ENCODE results near the gene PRICKLE1. TPM values are rescaled to one million over a fixed set of nuclear protein-coding genes. Genes with fewer than 3 reads are reported as not detected.

PRICKLE1 gene
- total and polyA plus RNA-seq, 2 of the 4 experiments (the other 2 are of a cell fraction), result 21.3 to 21.7 TPM

GRCh38 chr12:42485823-42486222, 103.7 kb downstream of the PRICKLE1 start:
- Histone ChIP-seq H2BK20ac (ENCODE audit: low read depth, low read length) (no peak overlapping the region), H2BK5ac (ENCODE audit: low read depth, low read length, poor library complexity, severe bottlenecking) (no peak overlapping the region), H2BK15ac (ENCODE audit: low read depth, low read length) (no peak overlapping the region), H3K27ac (ENCODE audit: insufficient read depth, low read length) (no peak overlapping the region), H3K9me3 (ENCODE audit: control insufficient read depth, insufficient read depth, low read length) (no peaks in the 10 kb centered on the region), H3K18ac (ENCODE audit: low read depth, low read length) (no peak overlapping the region), H2AFZ (replicated peaks; ENCODE audit: low read length, poor library complexity) (no peak overlapping the region), H4K8ac (ENCODE audit: low read depth in 2 of 2, low read length in 2 of 2) (no peak overlapping the region), H4K91ac (ENCODE audit: insufficient read depth, low read depth, low read length) (no peak overlapping the region), H3K4me3 (ENCODE audit: insufficient read depth, low read depth, low read length) (no peak overlapping the region), H3K9me1 (ENCODE audit: insufficient read depth, low read length) (no peaks in the 10 kb centered on the region), H3K79me1 (ENCODE audit: low read depth in 1 of 2, low read length in 2 of 2) (peaks cover 7 to 24% of the 10 kb centered on the region in 2 experiments; a peak in 2 of 4 replicates), H3K4ac (ENCODE audit: low read depth, low read length) (no peak overlapping the region), H3K36me3 (ENCODE audit: control insufficient read depth, insufficient read depth, low read length) (no peaks in the 10 kb centered on the region), H2AK5ac (ENCODE audit: low read depth, low read length) (no peak overlapping the region), H2BK120ac (ENCODE audit: low read depth, low read length) (no peak overlapping the region), H3K9ac (ENCODE audit: low read depth, low read length) (no peak overlapping the region), H3K27me3 (ENCODE audit: control insufficient read depth, insufficient read depth, low read length) (no peaks in the 10 kb centered on the region), H3K4me2 (ENCODE audit: low read depth, low read length) (no peak overlapping the region), H4K20me1 (ENCODE audit: insufficient read depth, low read length) (no peaks in the 10 kb centered on the region), H3K14ac (replicated peaks; ENCODE audit: low read depth, low read length) (no peak overlapping the region), H3K4me1 (ENCODE audit: control insufficient read depth, insufficient read depth, low read length) (peaks cover 2% of the 10 kb centered on the region; the same call in 1 of the 2 replicates), H2AK9ac (replicated peaks; ENCODE audit: low read depth, low read length, poor library complexity) (no peak overlapping the region), H3K23ac (ENCODE audit: low read depth, low read length) (no peak overlapping the region), H3K56ac (ENCODE audit: extremely low read depth, insufficient read depth, low read length) (no peak overlapping the region), H4K5ac (ENCODE audit: low read depth, low read length) (no peak overlapping the region)
- dilution Hi-C loops (cut with HindIII; ENCODE audit: low sequenced_read_pairs, unreplicated experiment) (no loop called here), in situ Hi-C loops (cut with MboI; ENCODE audit: low sequenced_read_pairs) (loop anchor here (5.0 kb wide), 1 partner anchor 791 kb away; no protein-coding TSS in a partner anchor), intact Hi-C loops (cut with micrococcal nuclease) (no loop called here)
- POLR2A ChIA-PET (ENCODE audit: unreplicated experiment), result no interaction called here
- CTCF ChIA-PET, result interaction anchor here (4.0 kb wide), 1 partner anchor 83 kb away, joined by 22 read pairs; no protein-coding TSS in a partner anchor
- no peak for DNase-seq
- ATAC-seq (ENCODE audit: low read depth), result no peak
- BruUV-seq (replicated peaks), result no TSS peak
- no peak for TF ChIP-seq MAFK (IDR thresholded peaks at IDR 0.05; ENCODE audit: low read depth, low read length)
- no peak for TF ChIP-seq BHLHE40 (IDR thresholded peaks at IDR 0.05; ENCODE audit: low read depth, low read length)
- no peak for TF ChIP-seq CTCF (conservative IDR thresholded peaks at IDR 0.05; ENCODE audit: low read depth, low read length)
- 100% methylated on average over 1 of the region's 3 CpGs; no CpG with 5 or more reads in 1 of the 2 experiments for WGBS, 2 experiments (ENCODE audit: extremely low coverage in 2 of 2, insufficient read length in 1 of 2)
